ENCODE measurements around the gene SSH2. TPM values are rescaled to one million over a fixed set of nuclear protein-coding genes. Genes with fewer than 3 reads are reported as not detected.

SSH2 gene
- total and polyA plus RNA-seq, 9 of the 15 experiments (the other 6 are each of a cell fraction or from before 2014, with no cell fraction given): 3.9 to 16.1 (median 10.2) TPM

GRCh38 chr17:29796652-29797051, 133.4 kb downstream of the SSH2 start (continued):
- no peak for TF ChIP-seq ETS2 (tag; IDR thresholded peaks at IDR 0.05; ENCODE audit: borderline replicate concordance, poor library complexity, severe bottlenecking)
- no peak for TF ChIP-seq MTA2 (IDR thresholded peaks at IDR 0.05; ENCODE audit: low read depth)
- no peak for TF ChIP-seq ZKSCAN3 (CRISPR knock-in tag; IDR thresholded peaks at IDR 0.05)
- TF ChIP-seq PML (IDR thresholded peaks at IDR 0.05; ENCODE audit: low read length): no peak
- TF ChIP-seq NFATC3 (IDR thresholded peaks at IDR 0.05): no peak
- TF ChIP-seq FOS (IDR thresholded peaks at IDR 0.05; ENCODE audit: extremely low read depth, insufficient read length): no peak
- no peak for TF ChIP-seq FOXO4 (CRISPR knock-in tag; IDR thresholded peaks at IDR 0.05)
- peak; percentile 57; the same call in 1 of the 2 replicates for TF ChIP-seq DPF2 (IDR thresholded peaks at IDR 0.05)
- no peak for TF ChIP-seq CEBPG (CRISPR knock-in tag; IDR thresholded peaks at IDR 0.05)
- no peak for TF ChIP-seq CEBPG (tag; conservative IDR thresholded peaks at IDR 0.05 in 1 of 2, IDR thresholded peaks at IDR 0.05 in 1 of 2)
- TF ChIP-seq MECOM (CRISPR knock-in tag; IDR thresholded peaks at IDR 0.05): no peak
- no peak for TF ChIP-seq ID3 (CRISPR knock-in tag; IDR thresholded peaks at IDR 0.05)
- TF ChIP-seq ID3 (tag; IDR thresholded peaks at IDR 0.05): no peak
- TF ChIP-seq DNMT1 (IDR thresholded peaks at IDR 0.05): no peak
- peak; percentile 24; the same call in 1 of the 2 replicates for TF ChIP-seq MAFG (tag; conservative IDR thresholded peaks at IDR 0.05)
- no peak for TF ChIP-seq TRIM24 (IDR thresholded peaks at IDR 0.05)
- TF ChIP-seq ZNF384 (IDR thresholded peaks at IDR 0.05; ENCODE audit: low read depth, low read length): peak; percentile 77
- no peak for TF ChIP-seq ZNF668 (CRISPR knock-in tag; IDR thresholded peaks at IDR 0.05)
- TF ChIP-seq UBTF (IDR thresholded peaks at IDR 0.05; ENCODE audit: borderline replicate concordance in 1 of 2, low read depth in 2 of 2, low read length in 2 of 2): no peak
- no peak for TF ChIP-seq ZFP30 (CRISPR knock-in tag; IDR thresholded peaks at IDR 0.05; ENCODE audit: borderline replicate concordance)
- no peak for TF ChIP-seq RAD51 (IDR thresholded peaks at IDR 0.05; ENCODE audit: borderline replicate concordance, low read depth)
- no peak for TF ChIP-seq FOSL1 (tag; conservative IDR thresholded peaks at IDR 0.05)
- no peak for TF ChIP-seq ZNF253 (CRISPR knock-in tag; conservative IDR thresholded peaks at IDR 0.05)
- no peak for TF ChIP-seq ZBTB11 (CRISPR knock-in tag; IDR thresholded peaks at IDR 0.05)
